Measurements from ENCODE around the gene ACAT2.
A peak's percentile ranks its signal among the peaks of the same experiment; 100 is the strongest.
"Not testable (repeated sequence)": the region's sequence is repeated elsewhere in the genome, so short reads cannot be mapped to it uniquely, and the experiment has no call there.

ACAT2 gene

GRCh38 chr6:159761129-159761872 is 544 bp upstream of the ACAT2 start:
- H3K27ac ChIP-seq: peak overlapping the region; percentile 37 to 96 (median 92)
- peak overlapping the region; percentile 57 to 95 (median 85) for H3K4me3 ChIP-seq

- Histone ChIP-seq H3K27ac (peak overlapping the region in 20 of 21 experiments; percentile 85 to 96 (median 93)), H3K4me3 (peak overlapping the region; percentile 57 to 95 (median 85))
Observed at GRCh38 chr6:159762681-159763293, 942 bp downstream of the ACAT2 start.

- no peak overlapping the region for H3K4me3 ChIP-seq
- no peak overlapping the region for H3K27ac ChIP-seq
Observed at GRCh38 chr6:159766906-159767305, 5.1 kb downstream of the ACAT2 start.

GRCh38 chr6:159769470-159769869 is 7.6 kb downstream of the ACAT2 start:
- no peak overlapping the region for H3K27ac ChIP-seq

GRCh38 chr6:159772196-159772595 is 10.4 kb downstream of the ACAT2 start:
- H3K27ac ChIP-seq: no peak overlapping the region
- no peak overlapping the region for H3K4me3 ChIP-seq

More at GRCh38 chr6:159769470-159769869, 7.6 kb downstream of the ACAT2 start:
- H3K4me3 ChIP-seq: no peak overlapping the region

- Histone ChIP-seq H3K4me3 (no peak overlapping the region), H3K27ac (no peak overlapping the region)
Observed at GRCh38 chr6:159777240-159777904, 15.5 kb downstream of the ACAT2 start.

- Histone ChIP-seq H3K27ac (no peak overlapping the region), H3K4me3 (no peak overlapping the region)
Observed at GRCh38 chr6:159778131-159778530, 16.3 kb downstream of the ACAT2 start.

- no peak overlapping the region for H3K4me3 ChIP-seq
- H3K27ac ChIP-seq: no peak overlapping the region
Observed at GRCh38 chr6:159778542-159779103, 16.8 kb downstream of the ACAT2 start.

- Histone ChIP-seq H3K4me3 (peak overlapping the region; percentile 86 to 100 (median 95)), H3K27ac (peak overlapping the region in 17 of 21 experiments; percentile 80 to 98 (median 93))
Observed at GRCh38 chr6:159788276-159788675, 26.4 kb downstream of the ACAT2 start.

- peak overlapping the region; percentile 80 to 98 (median 93) for H3K27ac ChIP-seq
- peak overlapping the region; percentile 86 to 100 (median 95) for H3K4me3 ChIP-seq
Observed at GRCh38 chr6:159788753-159789376, 27.0 kb downstream of the ACAT2 start.

GRCh38 chr6:159789377-159790148 is 27.7 kb downstream of the ACAT2 start, which contains the start of gene TCP1:
Gene TCP1, minus strand, starts transcription at chr6:159789602. Its CDS starts 134 bp downstream, at chr6:159789468.
- Histone ChIP-seq H3K4me3 (peak within 1 kb of the TSS; percentile 86 to 100 (median 95)), H3K27ac (peak within 1 kb of the TSS; percentile 80 to 98 (median 93))

- peak within 1 kb of the TSS; percentile 80 to 98 (median 93) for H3K27ac ChIP-seq
- H3K4me3 ChIP-seq: peak within 1 kb of the TSS; percentile 86 to 100 (median 95)
Observed at GRCh38 chr6:159790149-159790955, 28.5 kb downstream of the ACAT2 start, which contains the start of gene MRPL18. Gene MRPL18, plus strand, starts transcription at chr6:159790467. Its CDS starts 121 bp downstream, at chr6:159790588.

GRCh38 chr6:159790956-159791598 is 29.2 kb downstream of the ACAT2 start:
- H3K27ac ChIP-seq: peak overlapping the region in 20 of 21 experiments; percentile 52 to 98 (median 91)
- peak overlapping the region; percentile 86 to 100 (median 95) for H3K4me3 ChIP-seq

- not testable (repeated sequence) for H3K4me3 ChIP-seq, H3K27ac ChIP-seq
Observed at GRCh38 chr6:159794976-159795375, 33.1 kb downstream of the ACAT2 start.

GRCh38 chr6:159797554-159797953 is 35.7 kb downstream of the ACAT2 start:
- Histone ChIP-seq H3K27ac (no peak overlapping the region), H3K4me3 (no peak overlapping the region)

- Histone ChIP-seq H3K27ac (peak within 1 kb of the TSS in 1 of 21 experiments; percentile 34), H3K4me3 (peak within 1 kb of the TSS in 2 of 7 experiments; percentile 7 to 12)
Observed at GRCh38 chr6:159800141-159800865, 38.5 kb downstream of the ACAT2 start, which contains the start of gene PNLDC1. Gene PNLDC1, plus strand, starts transcription at chr6:159800276. Its CDS starts 32 bp downstream, at chr6:159800308.

GRCh38 chr6:159801935-159802334 is 40.1 kb downstream of the ACAT2 start:
- H3K4me3 ChIP-seq: no peak overlapping the region
- no peak overlapping the region for H3K27ac ChIP-seq
